ENCODE data around the gene DNASE1L3. TPM values are rescaled to one million over a fixed set of nuclear protein-coding genes. Genes with fewer than 3 reads are reported as not detected.
A peak's percentile ranks its signal among the peaks of the same experiment; 100 is the strongest.

Gene DNASE1L3
- total and polyA plus RNA-seq, 11 donors: 0.44 to 4.1 (median 1.2) TPM

GRCh38 chr3:58177747-58178527 lies 32.8 kb downstream of the DNASE1L3 start:
- Histone ChIP-seq H3K27me3 (no peaks in the 10 kb centered on the region), H3K4me1 (peaks cover 0 to 51% (median 30%) of the 10 kb centered on the region in 12 donors), H3K27ac (peak overlapping the region in 1 of 12 donors; percentile 1), H3K9me3 (no peaks in the 10 kb centered on the region), H3K36me3 (no peaks in the 10 kb centered on the region), H3K4me3 (peak overlapping the region in 10 of 12 donors; percentile 42 to 69 (median 52))
- WGBS, 4 donors: 10 to 24% (median 12%) methylated on average over 15 to 46 of the region's 46 CpGs
- DNase-seq (peak; percentile 89 to 94 (median 91)), ATAC-seq (peak; percentile 57 to 84 (median 79))
- intact Hi-C loops (cut with DNase I): loop anchor here in 7 of 10 donors (5.0 to 10.0 kb wide), 4 partner anchors 39 to 357 kb away; partner anchors contain the start of genes FLNB (in 4 of the 7) and ACOX2 (in 2 of the 7)
- no peak for TF ChIP-seq POLR2A (IDR thresholded peaks at IDR 0.05)
- TF ChIP-seq CTCF (IDR thresholded peaks at IDR 0.05): peak; percentile 90 to 98 (median 93)

- H3K9me3 ChIP-seq: no peaks in the 10 kb centered on the region
- TF ChIP-seq POLR2A (IDR thresholded peaks at IDR 0.05): no peak
- no peak for TF ChIP-seq CTCF (IDR thresholded peaks at IDR 0.05)
- peaks cover 0 to 51% (median 30%) of the 10 kb centered on the region in 12 donors for H3K4me1 ChIP-seq
- peaks cover 0 to 2% (median 0%) of the 10 kb centered on the region in 9 donors for H3K36me3 ChIP-seq
- 93 to 97% (median 96%) methylated on average over 10 of the region's 10 CpGs for whole genome bisulfite sequencing, 4 donors
- no peak for DNase-seq
- no peak overlapping the region for H3K4me3 ChIP-seq
- peak overlapping the region in 1 of 12 donors; percentile 1 for H3K27ac ChIP-seq
- no peaks in the 10 kb centered on the region for H3K27me3 ChIP-seq
- ATAC-seq: no peak
- intact Hi-C loops (cut with DNase I): loop anchor here in 7 of 10 donors (5.0 to 10.0 kb wide), 4 partner anchors 40 to 358 kb away; partner anchors contain the start of genes FLNB (in 4 of the 7) and ACOX2 (in 2 of the 7)
Observed at GRCh38 chr3:58176827-58177489, 33.8 kb downstream of the DNASE1L3 start.

GRCh38 chr3:58176185-58176530 lies 34.6 kb downstream of the DNASE1L3 start:
- WGBS, 4 donors: 85 to 96% (median 96%) methylated on average over 2 to 3 of the region's 3 CpGs
- TF ChIP-seq POLR2A (IDR thresholded peaks at IDR 0.05): no peak
- no peak for TF ChIP-seq CTCF (IDR thresholded peaks at IDR 0.05)
- Histone ChIP-seq H3K4me1 (peaks cover 0 to 51% (median 30%) of the 10 kb centered on the region in 12 donors), H3K36me3 (peaks cover 0 to 10% (median under 1%) of the 10 kb centered on the region in 9 donors), H3K27me3 (no peaks in the 10 kb centered on the region), H3K9me3 (no peaks in the 10 kb centered on the region), H3K27ac (peak overlapping the region in 5 of 12 donors; percentile 53 to 67 (median 56)), H3K4me3 (no peak overlapping the region)
- DNase-seq (no peak), ATAC-seq (no peak)
- intact Hi-C loops (cut with DNase I): loop anchor here in 7 of 10 donors (5.0 to 10.0 kb wide), 4 partner anchors 41 to 359 kb away; partner anchors contain the start of genes FLNB (in 4 of the 7) and ACOX2 (in 2 of the 7)

Data from heart left ventricle (tissue), 16 donors.